ENCODE data around the gene RBP4.
"Not testable (repeated sequence)": the region's sequence is repeated elsewhere in the genome, so short reads cannot be mapped to it uniquely, and the experiment has no call there.

Gene RBP4

DNA sequence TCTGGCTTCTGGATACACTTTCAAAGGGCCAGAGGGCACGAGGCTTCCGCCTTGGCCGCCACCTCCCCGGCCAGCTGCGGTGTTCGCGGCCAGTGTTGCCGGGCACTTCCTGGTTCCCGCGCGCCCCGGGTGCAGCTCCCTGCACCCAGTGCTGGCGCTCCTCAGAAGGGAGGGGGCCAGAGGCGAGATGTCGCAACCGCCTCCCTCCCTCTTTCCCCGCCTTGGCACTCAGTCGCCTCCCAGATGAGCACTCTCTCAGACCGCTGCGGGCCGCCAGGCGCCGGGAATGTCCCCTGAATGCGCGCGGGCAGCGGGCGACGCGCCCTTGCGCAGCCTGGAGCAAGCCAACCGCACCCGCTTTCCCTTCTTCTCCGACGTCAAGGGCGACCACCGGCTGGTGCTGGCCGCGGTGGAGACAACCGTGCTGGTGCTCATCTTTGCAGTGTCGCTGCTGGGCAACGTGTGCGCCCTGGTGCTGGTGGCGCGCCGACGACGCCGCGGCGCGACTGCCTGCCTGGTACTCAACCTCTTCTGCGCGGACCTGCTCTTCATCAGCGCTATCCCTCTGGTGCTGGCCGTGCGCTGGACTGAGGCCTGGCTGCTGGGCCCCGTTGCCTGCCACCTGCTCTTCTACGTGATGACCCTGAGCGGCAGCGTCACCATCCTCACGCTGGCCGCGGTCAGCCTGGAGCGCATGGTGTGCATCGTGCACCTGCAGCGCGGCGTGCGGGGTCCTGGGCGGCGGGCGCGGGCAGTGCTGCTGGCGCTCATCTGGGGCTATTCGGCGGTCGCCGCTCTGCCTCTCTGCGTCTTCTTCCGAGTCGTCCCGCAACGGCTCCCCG is 34.4 kb downstream of the RBP4 start, which contains the start of gene FFAR4:
TSS of gene FFAR4 (plus strand) at position 231 of the 842 bp plus-strand sequence. CDS start at position 287, 56 bp downstream.
- DNase-seq (ENCODE audit: low read depth) = no peak

- no peak for DNase-seq (ENCODE audit: low read depth)
Observed at GRCh38 chr10:93565446-93565845, 35.6 kb downstream of the RBP4 start.

- DNase-seq (ENCODE audit: low read depth) = no peak
Observed at GRCh38 chr10:93560541-93560940, 40.5 kb downstream of the RBP4 start.

DNA sequence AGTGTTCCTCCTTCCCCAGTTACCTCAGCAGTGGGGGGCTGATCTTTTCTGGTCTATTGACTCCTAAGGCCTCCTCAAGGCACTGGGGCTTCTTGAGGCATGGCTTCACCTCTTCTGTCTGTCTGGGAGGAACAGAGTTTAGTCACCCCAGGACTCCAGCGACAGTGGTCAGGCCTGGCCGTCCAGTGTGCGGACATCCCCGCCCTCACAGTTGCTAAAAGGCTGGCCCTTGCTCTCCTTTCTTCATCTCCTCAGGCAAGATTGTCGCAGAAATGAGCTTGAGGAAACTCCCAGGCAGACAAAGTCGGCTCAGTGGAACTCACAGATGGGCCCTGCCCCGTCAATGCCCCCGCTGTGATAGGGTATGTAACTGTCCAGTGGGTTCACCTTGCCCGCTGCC is 41.5 kb downstream of the RBP4 start:
- no peak for DNase-seq (ENCODE audit: low read depth)

DNA sequence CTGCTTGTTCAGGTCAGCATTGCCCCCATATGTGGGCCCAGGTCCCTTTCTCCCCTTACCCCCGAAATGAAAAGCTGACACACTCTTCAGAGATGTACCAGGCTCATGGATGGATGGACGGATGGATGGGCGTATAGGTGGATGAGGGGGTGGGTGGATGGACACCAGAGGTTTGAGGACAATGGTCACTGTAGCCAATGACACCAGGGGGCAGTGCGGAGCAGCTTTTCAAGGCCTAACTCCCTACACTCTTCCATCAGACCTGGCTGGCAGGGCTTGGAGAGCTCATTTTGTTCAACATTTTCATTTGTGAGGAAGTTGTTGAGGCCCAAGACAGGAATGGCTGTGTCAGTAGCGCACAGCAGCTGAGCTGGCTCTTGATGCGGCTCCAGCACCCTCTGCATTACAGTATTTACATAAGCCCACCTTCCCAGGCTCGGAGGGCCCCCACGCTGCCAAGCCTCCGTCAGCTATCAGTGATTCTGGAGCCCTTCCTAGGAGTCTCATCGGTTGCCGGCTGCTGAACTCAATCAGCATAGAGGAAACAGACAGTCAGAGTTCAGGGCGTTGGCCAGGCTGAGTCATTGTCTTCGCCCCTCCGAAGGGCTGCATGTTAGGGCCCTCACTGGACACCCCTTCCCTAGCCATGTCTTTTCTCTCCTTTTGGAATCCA is 46.1 kb downstream of the RBP4 start:
- DNase-seq (ENCODE audit: low read depth) = no peak

GRCh38 chr10:93554316-93554663 is 46.7 kb downstream of the RBP4 start:
- no peak for DNase-seq (ENCODE audit: low read depth)

DNA sequence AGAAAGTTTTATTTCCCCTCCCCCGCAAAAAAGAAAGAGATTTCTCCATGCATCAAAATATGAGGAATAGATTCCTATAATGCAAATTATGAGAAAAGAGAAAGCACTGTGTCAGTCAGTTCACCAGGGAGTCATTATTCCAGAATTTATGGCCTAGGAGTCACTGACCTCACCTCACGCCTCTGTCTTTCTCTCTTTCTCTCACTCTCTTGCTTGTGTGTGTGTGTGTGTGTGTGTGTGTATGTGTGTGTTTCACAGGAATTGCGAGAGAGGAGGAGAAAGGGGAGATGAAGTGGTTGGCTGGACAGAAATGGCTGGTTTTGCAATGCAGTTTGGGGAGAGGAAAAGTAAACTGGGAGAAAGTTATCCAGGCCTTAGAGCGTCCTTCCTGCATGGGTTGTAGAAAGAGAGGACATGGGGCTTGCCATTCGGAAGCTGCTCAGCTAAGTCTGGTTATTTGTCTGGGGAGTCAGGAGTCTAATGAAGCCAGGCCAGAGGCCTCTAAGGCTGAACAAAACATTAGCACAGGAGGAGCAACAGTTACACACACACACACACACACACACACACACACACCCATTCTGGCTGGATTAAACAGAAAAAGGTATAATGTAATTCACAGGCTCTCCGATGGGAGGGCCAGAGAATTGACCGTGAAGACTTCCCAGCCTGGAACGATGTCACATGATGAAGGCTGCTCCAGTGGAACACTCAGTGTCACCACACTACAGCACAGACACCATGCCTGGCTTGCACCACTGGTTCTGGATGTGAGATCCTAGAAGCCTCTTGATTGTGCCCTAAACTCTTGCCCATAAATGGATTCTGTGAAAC is 47.3 kb downstream of the RBP4 start:
- no peak for DNase-seq (ENCODE audit: low read depth)

- DNase-seq (ENCODE audit: low read depth) = no peak
Observed at GRCh38 chr10:93552780-93553179, 48.3 kb downstream of the RBP4 start.

DNA sequence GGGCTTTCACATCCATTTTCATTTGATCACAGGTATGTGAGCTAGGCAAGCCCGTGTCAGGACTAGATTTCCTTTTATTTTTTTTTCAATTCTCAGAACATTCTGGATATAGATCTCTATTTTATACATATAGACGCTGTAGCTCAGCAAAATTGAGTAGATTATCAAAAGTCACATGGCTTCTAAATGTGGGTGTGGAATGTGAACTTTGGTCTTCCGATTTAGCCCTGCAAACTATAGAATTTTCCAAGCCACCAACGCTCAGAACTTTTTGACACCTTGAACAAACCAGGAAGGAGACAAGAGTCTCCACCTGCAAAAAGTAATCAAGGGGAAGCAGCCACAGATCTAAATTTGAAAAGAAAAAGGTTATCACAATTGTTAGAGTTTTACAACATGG is 50.4 kb downstream of the RBP4 start:
- DNase-seq (ENCODE audit: low read depth) = no peak

- no peak for DNase-seq (ENCODE audit: low read depth)
Observed at GRCh38 chr10:93548376-93549071, 52.5 kb downstream of the RBP4 start.

DNA sequence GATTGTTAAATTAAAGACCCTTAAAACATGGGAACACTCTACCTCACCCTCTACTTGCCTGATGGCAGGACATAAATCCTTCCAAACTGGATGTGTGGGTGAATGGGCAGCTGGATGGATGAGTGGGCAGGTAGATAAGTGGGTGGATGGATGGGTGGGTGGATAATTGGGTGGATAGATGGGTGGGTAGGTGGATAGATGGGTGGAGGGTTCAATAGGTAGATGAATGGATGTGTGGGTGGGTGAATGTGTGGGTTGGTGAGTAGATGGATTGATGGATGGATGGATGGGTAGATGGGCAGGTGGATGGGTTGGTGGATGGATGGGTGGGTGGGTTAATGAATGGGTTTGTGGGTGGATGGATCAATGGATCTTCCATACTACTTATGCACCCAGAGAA is 53.5 kb downstream of the RBP4 start:
- no peak for DNase-seq (ENCODE audit: low read depth)

DNA sequence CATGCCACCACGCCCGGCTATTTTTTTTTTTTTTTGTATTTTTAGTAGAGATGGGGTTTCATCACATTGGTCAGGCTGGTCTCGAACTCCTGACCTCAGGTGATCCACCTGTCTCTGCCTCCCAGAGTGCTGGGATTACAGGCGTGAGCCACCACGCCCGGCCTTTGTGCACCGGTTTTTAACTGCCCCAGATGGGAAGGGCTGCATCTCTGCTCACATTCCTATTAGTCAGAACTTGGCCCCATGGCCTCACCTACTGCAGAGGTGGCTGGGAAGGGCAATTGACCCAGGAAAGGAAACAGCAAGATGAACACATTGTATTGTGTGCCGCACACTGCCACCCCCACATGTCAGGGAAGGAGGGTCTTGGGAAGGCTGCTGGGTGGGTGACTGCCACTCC is 54.0 kb downstream of the RBP4 start:
- DNase-seq (ENCODE audit: low read depth) = not testable (repeated sequence)

GRCh38 chr10:93542358-93542791 is 58.7 kb downstream of the RBP4 start:
- no peak for DNase-seq (ENCODE audit: low read depth)
